OCI-LY1 (cell line): ENCODE measurements around the gene IGLON5.

Experiments used
- H2AFZ ChIP-seq: fragments of 200-600 bp; sonication (generic), shearing (Covaris generic); 2 replicates; pipeline ENCODE4 v1.6.0; 2014; ENCODE audit warnings: antibody characterized with exemption, mild to moderate bottlenecking, low read length
- H3F3A ChIP-seq: fragments of 200-600 bp; sonication (generic), shearing (Covaris generic); 2 replicates; pipeline ENCODE4 v1.6.0; 2014; ENCODE audit warnings: mild to moderate bottlenecking, antibody characterized with exemption, low read length, moderate library complexity; ENCODE audit not compliant: insufficient read depth
- H3K27ac ChIP-seq: fragments of 200-600 bp; sonication (generic); 2 replicates; pipeline ENCODE4 v1.5.1; 2014; ENCODE audit warnings: low read length, mixed run types, mild to moderate bottlenecking, low read depth; ENCODE audit not compliant: poor library complexity, severe bottlenecking
- H3K27me3 ChIP-seq: fragments of 200-600 bp; sonication (generic); 2 replicates; pipeline ENCODE4 v1.6.0; 2014; ENCODE audit warnings: antibody characterized with exemption, mild to moderate bottlenecking, low read length, moderate library complexity; ENCODE audit not compliant: insufficient read depth
- H3K36me3 ChIP-seq: fragments of 200-600 bp; sonication (generic); 2 replicates; pipeline ENCODE4 v1.6.1; 2014; ENCODE audit warnings: mild to moderate bottlenecking, antibody characterized with exemption, low read length, moderate library complexity, mixed read lengths; ENCODE audit not compliant: insufficient read depth
- H3K4me1 ChIP-seq: fragments of 200-600 bp; sonication (generic); 2 replicates; pipeline ENCODE4 v1.5.1; 2014; ENCODE audit warnings: mild to moderate bottlenecking, low read length, moderate library complexity; ENCODE audit not compliant: insufficient read depth, severe bottlenecking
- H3K4me2 ChIP-seq: fragments of 200-600 bp; sonication (generic), shearing (Covaris generic); 2 replicates; pipeline ENCODE4 v1.6.1; 2014; ENCODE audit warnings: low read length
- H3K4me3 ChIP-seq: fragments of 200-600 bp; sonication (generic); 2 replicates; pipeline ENCODE4 v1.5.1; 2014; ENCODE audit warnings: low read length, low read depth, mild to moderate bottlenecking, mixed read lengths; ENCODE audit not compliant: poor library complexity, severe bottlenecking
- H3K79me2 ChIP-seq: fragments of 200-600 bp; shearing (Covaris generic); 2 replicates; pipeline ENCODE4 v1.6.1; 2016; ENCODE audit warnings: mixed run types, low read length, mixed read lengths; ENCODE audit not compliant: insufficient read depth
- H3K9ac ChIP-seq: fragments of 200-600 bp; sonication (generic), shearing (Covaris generic); 2 replicates; pipeline ENCODE4 v1.6.1; 2014; ENCODE audit warnings: mild to moderate bottlenecking, low read length, mixed read lengths
- H3K9me2 ChIP-seq: fragments of 200-600 bp; sonication (generic), shearing (Covaris generic); 2 replicates; pipeline ENCODE4 v1.6.1; 2014; ENCODE audit warnings: low read depth, mild to moderate bottlenecking, low read length, mixed read lengths
- H3K9me3 ChIP-seq: fragments of 200-600 bp; shearing (Covaris generic); 2 replicates; pipeline ENCODE4 v1.6.1; 2014; ENCODE audit warnings: low read length, mixed read lengths
- H4K20me1 ChIP-seq: fragments of 200-600 bp; sonication (generic), shearing (Covaris generic); 2 replicates; pipeline ENCODE4 v1.6.0; 2016; ENCODE audit warnings: mild to moderate bottlenecking, low read length; ENCODE audit not compliant: insufficient read depth
- EZH2 ChIP-seq: fragments of 200-600 bp; sonication (generic), shearing (Covaris generic); IDR thresholded peaks from 2 replicates; pipeline ENCODE4 v1.8.0; 2017; ENCODE audit warnings: borderline replicate concordance, mixed run types, mild to moderate bottlenecking, antibody characterized with exemption, low read length, moderate library complexity, mixed read lengths
- TF ChIP-seq, protein P1 (sequence below): fragments of 200-600 bp; sonication (generic), shearing (Covaris generic); IDR thresholded peaks from 2 replicates; pipeline ENCODE4 v1.5.1; 2017; ENCODE audit warnings: mild to moderate bottlenecking, antibody characterized with exemption, low read length, moderate library complexity, mixed read lengths

IGLON5 gene

GRCh38 chr19:51354103-51354741, 42.8 kb downstream of the IGLON5 start:
- Histone ChIP-seq H3K9ac (no peak overlapping the region), H3K4me3 (no peak overlapping the region), H3K36me3 (peaks cover 36% of the 10 kb centered on the region), H4K20me1 (no peaks in the 10 kb centered on the region), H3K4me1 (no peaks in the 10 kb centered on the region), H3F3A (no peaks in the 10 kb centered on the region), H3K9me2 (no peaks in the 10 kb centered on the region), H3K79me2 (no peaks in the 10 kb centered on the region), H3K27me3 (no peaks in the 10 kb centered on the region), H3K9me3 (no peaks in the 10 kb centered on the region), H3K27ac (no peak overlapping the region), H3K4me2 (no peak overlapping the region), H2AFZ (no peak overlapping the region)
- no peak for TF ChIP-seq EZH2
- TF ChIP-seq, protein P1, sequence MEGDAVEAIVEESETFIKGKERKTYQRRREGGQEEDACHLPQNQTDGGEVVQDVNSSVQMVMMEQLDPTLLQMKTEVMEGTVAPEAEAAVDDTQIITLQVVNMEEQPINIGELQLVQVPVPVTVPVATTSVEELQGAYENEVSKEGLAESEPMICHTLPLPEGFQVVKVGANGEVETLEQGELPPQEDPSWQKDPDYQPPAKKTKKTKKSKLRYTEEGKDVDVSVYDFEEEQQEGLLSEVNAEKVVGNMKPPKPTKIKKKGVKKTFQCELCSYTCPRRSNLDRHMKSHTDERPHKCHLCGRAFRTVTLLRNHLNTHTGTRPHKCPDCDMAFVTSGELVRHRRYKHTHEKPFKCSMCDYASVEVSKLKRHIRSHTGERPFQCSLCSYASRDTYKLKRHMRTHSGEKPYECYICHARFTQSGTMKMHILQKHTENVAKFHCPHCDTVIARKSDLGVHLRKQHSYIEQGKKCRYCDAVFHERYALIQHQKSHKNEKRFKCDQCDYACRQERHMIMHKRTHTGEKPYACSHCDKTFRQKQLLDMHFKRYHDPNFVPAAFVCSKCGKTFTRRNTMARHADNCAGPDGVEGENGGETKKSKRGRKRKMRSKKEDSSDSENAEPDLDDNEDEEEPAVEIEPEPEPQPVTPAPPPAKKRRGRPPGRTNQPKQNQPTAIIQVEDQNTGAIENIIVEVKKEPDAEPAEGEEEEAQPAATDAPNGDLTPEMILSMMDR, result no peak

DNA sequence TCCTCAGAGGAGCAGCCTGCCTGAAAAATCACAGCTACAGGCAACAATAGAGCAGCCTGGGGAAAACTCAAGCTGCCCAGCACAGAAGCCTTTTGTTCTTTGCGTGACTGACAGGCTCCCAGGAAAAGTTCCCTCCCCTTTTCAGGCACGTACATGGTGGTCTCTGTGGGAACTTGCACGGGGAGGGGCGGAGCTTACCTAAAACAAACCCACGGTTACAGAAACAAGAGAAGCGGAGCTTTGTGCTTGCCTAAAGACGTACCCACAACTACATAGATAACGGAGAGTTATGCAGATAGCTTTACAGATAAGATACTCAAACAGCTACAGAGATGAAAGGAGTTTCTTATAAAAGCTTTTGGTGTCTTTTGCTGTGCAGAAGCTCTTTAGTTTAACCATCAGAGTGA, 43.3 kb downstream of the IGLON5 start:
- H2AFZ ChIP-seq, result no peak overlapping the region
- no peaks in the 10 kb centered on the region for H3F3A ChIP-seq
- no peak overlapping the region for H3K4me2 ChIP-seq
- no peak overlapping the region for H3K27ac ChIP-seq
- H3K9me3 ChIP-seq, result no peaks in the 10 kb centered on the region
- no peaks in the 10 kb centered on the region for H3K79me2 ChIP-seq
- TF ChIP-seq, protein P1, result no peak
- TF ChIP-seq EZH2, result no peak
- no peaks in the 10 kb centered on the region for H3K27me3 ChIP-seq
- H3K4me3 ChIP-seq, result no peak overlapping the region
- H3K9me2 ChIP-seq, result no peaks in the 10 kb centered on the region
- H3K9ac ChIP-seq, result no peak overlapping the region
- H3K4me1 ChIP-seq, result no peaks in the 10 kb centered on the region
- peaks cover 36% of the 10 kb centered on the region for H3K36me3 ChIP-seq
- no peaks in the 10 kb centered on the region for H4K20me1 ChIP-seq

- Histone ChIP-seq H3K79me2 (no peaks in the 10 kb centered on the region), H3K9me3 (no peaks in the 10 kb centered on the region), H3K27ac (no peak overlapping the region), H3K9me2 (no peaks in the 10 kb centered on the region), H3K4me2 (no peak overlapping the region), H3K4me3 (no peak overlapping the region), H3K27me3 (no peaks in the 10 kb centered on the region), H3K36me3 (peaks cover 23% of the 10 kb centered on the region), H2AFZ (no peak overlapping the region), H3F3A (no peaks in the 10 kb centered on the region), H4K20me1 (no peaks in the 10 kb centered on the region), H3K9ac (no peak overlapping the region), H3K4me1 (no peaks in the 10 kb centered on the region)
- TF ChIP-seq, protein P1, result no peak
- no peak for TF ChIP-seq EZH2
These were observed 44.8 kb downstream of the IGLON5 start for GRCh38 chr19:51356159-51356801.
